Gastrocnemius medialis (tissue), 4 donors: Measurements from ENCODE around the gene PTPRT. TPM values are rescaled to one million over a fixed set of nuclear protein-coding genes. Genes with fewer than 3 reads are reported as not detected.
A peak's percentile ranks its signal among the peaks of the same experiment; 100 is the strongest.

Source experiments
- ATAC-seq, 2 donors: fragments of 150-250 bp; one replicate each; pipeline ENCODE4 v1.9.1; 2016
- DNase-seq, 2 donors: peaks; one replicate each; pipeline ENCODE4 v3.0.0-alpha.2; 2019
- H3K27ac ChIP-seq, 4 donors: fragments of 200-600 bp; sonication (generic); 1 replicate in 1 of 4; 2 replicates in 3 of 4; pipeline ENCODE4 v1.5.1; 2016 to 2018; ENCODE audit warnings: mild to moderate bottlenecking in 2 of 4, moderate library complexity in 1 of 4
- H3K27me3 ChIP-seq, 3 donors: fragments of 200-600 bp; sonication (generic) in 2 of 3; 1 replicate in 1 of 3; 2 replicates in 2 of 3; pipeline versions ENCODE4 v1.5.1 to v1.6.0; 2016 to 2019; ENCODE audit warnings: mild to moderate bottlenecking in 1 of 3, moderate library complexity in 1 of 3
- H3K36me3 ChIP-seq, 2 donors: fragments of 200-600 bp; sonication (generic) in 1 of 2; one replicate each; pipeline ENCODE4 v1.5.1; 2017 to 2018
- H3K4me1 ChIP-seq, 2 donors: fragments of 200-600 bp; sonication (generic) in 1 of 2; one replicate each; pipeline ENCODE4 v1.5.1; 2016 to 2017; ENCODE audit warnings: mild to moderate bottlenecking in 2 of 2
- H3K4me3 ChIP-seq, 4 donors: fragments of 200-600 bp; sonication (generic) in 3 of 4; 1 replicate in 1 of 4; 2 replicates in 3 of 4; pipeline ENCODE4 v1.5.1; 2016 to 2019; ENCODE audit warnings: mild to moderate bottlenecking in 2 of 4
- H3K9me3 ChIP-seq, 3 donors: fragments of 200-600 bp; sonication (generic) in 2 of 3; 1 replicate in 1 of 3; 2 replicates in 2 of 3; pipeline ENCODE4 v1.5.1; 2016 to 2019
- POLR2A ChIP-seq, 2 donors: fragments of 450-650 bp; IDR thresholded peaks; one replicate each; pipeline ENCODE4 v1.6.1; 2017; ENCODE audit warnings: antibody characterized with exemption in 2 of 2, mild to moderate bottlenecking in 2 of 2, moderate library complexity in 2 of 2
- in situ Hi-C, 4 donors: fragments of 200-750 bp; cut with MboI; loops; one replicate each; pipeline versions ENCODE4 v1.15.0 to v1.8.0; 2017; ENCODE audit warnings: low sequenced_read_pairs in 4 of 4
- intact Hi-C: fragments of 100-400 bp; cut with DNase I; formaldehyde crosslinking; loops from one replicate; pipeline ENCODE4 v1.15.1; 2023; ENCODE audit warnings: low total_unique reads
- total RNA-seq, 4 donors: library from RNA; depleted of rRNA; stranded (reverse); fragments of >200 nt; gene quantifications; one replicate each; pipeline versions ENCODE4 v1.1.0 to v1.2.3, GENCODE V29; 2016
- TF ChIP-seq, protein P1 (sequence below), 5 experiments: fragments of 450-650 bp in 3 of 5; fragments of 200-600 bp in 2 of 5; sonication (generic) in 2 of 5; IDR thresholded peaks in 4 of 5; conservative IDR thresholded peaks in 1 of 5; 1 replicate in 4 of 5; 2 replicates in 1 of 5; pipeline ENCODE4 v1.5.1; 2016 to 2019; ENCODE audit warnings: antibody characterized with exemption in 5 of 5, mild to moderate bottlenecking in 3 of 5, moderate library complexity in 3 of 5

PTPRT gene
- total RNA-seq, 4 donors from 2014 or later: not detected

DNA sequence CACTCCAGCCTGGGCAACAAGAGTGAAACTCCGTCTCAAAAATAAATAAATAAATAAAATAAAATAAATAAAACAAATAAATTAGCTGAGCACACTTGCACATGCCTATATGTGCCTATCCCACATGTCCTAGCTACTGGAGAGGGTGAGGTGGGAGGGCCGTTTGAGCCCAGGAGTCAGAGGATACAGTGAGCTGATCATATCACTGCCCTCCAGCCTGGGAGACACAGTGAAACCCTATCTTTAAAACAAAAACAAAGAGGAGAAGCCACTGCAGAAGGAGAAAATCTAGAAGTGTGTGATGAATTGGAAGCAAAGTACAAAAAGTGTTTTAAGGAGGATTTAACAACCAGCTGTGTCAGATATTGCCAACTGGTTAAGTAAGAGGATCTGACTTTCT, 728.4 kb downstream of the PTPRT start:
- no peak overlapping the region for H3K4me3 ChIP-seq
- ATAC-seq (no peak), DNase-seq (no peak)
- TF ChIP-seq POLR2A (IDR thresholded peaks at IDR 0.05): no peak
- TF ChIP-seq, protein P1, sequence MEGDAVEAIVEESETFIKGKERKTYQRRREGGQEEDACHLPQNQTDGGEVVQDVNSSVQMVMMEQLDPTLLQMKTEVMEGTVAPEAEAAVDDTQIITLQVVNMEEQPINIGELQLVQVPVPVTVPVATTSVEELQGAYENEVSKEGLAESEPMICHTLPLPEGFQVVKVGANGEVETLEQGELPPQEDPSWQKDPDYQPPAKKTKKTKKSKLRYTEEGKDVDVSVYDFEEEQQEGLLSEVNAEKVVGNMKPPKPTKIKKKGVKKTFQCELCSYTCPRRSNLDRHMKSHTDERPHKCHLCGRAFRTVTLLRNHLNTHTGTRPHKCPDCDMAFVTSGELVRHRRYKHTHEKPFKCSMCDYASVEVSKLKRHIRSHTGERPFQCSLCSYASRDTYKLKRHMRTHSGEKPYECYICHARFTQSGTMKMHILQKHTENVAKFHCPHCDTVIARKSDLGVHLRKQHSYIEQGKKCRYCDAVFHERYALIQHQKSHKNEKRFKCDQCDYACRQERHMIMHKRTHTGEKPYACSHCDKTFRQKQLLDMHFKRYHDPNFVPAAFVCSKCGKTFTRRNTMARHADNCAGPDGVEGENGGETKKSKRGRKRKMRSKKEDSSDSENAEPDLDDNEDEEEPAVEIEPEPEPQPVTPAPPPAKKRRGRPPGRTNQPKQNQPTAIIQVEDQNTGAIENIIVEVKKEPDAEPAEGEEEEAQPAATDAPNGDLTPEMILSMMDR (IDR thresholded peaks at IDR 0.05 in 4 of 5, conservative IDR thresholded peaks at IDR 0.05 in 1 of 5): no peak
- no peaks in the 10 kb centered on the region for H3K36me3 ChIP-seq
- H3K9me3 ChIP-seq: no peaks in the 10 kb centered on the region
- no peaks in the 10 kb centered on the region for H3K4me1 ChIP-seq
- intact Hi-C loops: no loop called here
- in situ Hi-C loops: no loop called here
- H3K27ac ChIP-seq: no peak overlapping the region
- no peaks in the 10 kb centered on the region for H3K27me3 ChIP-seq

DNA sequence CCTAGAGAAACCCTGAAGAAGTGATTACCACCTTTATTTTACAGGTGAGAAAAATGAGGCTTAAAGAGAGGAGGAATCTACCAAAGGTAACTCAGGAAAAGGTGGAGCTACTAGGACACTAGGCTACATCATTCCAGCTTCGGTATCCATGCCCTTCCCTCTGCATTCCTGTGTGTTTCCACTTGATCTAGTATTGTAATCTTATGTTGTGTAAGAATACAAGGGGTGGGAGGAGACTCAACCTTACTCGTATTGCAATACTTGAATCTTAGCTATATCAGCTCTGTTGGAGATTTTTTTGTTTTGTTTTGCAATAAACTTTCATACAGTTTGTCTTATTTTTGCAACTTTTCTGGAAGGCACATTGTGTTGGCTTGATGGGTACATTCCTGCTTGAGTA, 742.4 kb downstream of the PTPRT start:
- Histone ChIP-seq H3K27ac (no peak overlapping the region), H3K9me3 (no peaks in the 10 kb centered on the region), H3K36me3 (no peaks in the 10 kb centered on the region), H3K27me3 (no peaks in the 10 kb centered on the region), H3K4me3 (no peak overlapping the region), H3K4me1 (no peaks in the 10 kb centered on the region)
- intact Hi-C loops: no loop called here
- in situ Hi-C loops: no loop called here
- DNase-seq (no peak), ATAC-seq (no peak)
- TF ChIP-seq POLR2A (IDR thresholded peaks at IDR 0.05): no peak
- TF ChIP-seq, protein P1 (IDR thresholded peaks at IDR 0.05 in 4 of 5, conservative IDR thresholded peaks at IDR 0.05 in 1 of 5): no peak

DNA sequence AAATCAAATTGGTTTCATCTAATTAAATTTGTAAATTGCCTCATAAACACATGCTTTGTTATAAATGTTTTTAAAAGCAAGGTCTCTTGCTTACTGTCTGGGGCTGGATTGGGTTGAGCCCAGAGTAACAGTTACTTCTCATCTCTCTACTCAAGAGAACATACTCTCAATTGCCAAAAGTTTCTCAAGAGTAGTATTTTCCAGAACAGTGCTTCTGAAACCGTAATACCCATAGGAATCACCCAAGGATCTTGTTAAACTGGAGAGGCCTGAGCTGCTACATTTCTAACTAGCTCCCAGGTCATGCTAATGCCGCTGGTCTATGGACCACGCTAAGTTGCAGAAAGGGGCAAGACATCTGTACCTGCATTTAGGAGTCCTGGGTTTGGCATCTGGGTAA, 744.9 kb downstream of the PTPRT start:
- Histone ChIP-seq H3K4me3 (no peak overlapping the region), H3K9me3 (no peaks in the 10 kb centered on the region), H3K36me3 (no peaks in the 10 kb centered on the region), H3K4me1 (no peaks in the 10 kb centered on the region), H3K27me3 (no peaks in the 10 kb centered on the region), H3K27ac (no peak overlapping the region)
- in situ Hi-C loops: no loop called here
- intact Hi-C loops: no loop called here
- TF ChIP-seq POLR2A (IDR thresholded peaks at IDR 0.05): no peak
- TF ChIP-seq, protein P1 (IDR thresholded peaks at IDR 0.05 in 4 of 5, conservative IDR thresholded peaks at IDR 0.05 in 1 of 5): no peak
- ATAC-seq (peak; percentile 41 to 46), DNase-seq (no peak)

DNA sequence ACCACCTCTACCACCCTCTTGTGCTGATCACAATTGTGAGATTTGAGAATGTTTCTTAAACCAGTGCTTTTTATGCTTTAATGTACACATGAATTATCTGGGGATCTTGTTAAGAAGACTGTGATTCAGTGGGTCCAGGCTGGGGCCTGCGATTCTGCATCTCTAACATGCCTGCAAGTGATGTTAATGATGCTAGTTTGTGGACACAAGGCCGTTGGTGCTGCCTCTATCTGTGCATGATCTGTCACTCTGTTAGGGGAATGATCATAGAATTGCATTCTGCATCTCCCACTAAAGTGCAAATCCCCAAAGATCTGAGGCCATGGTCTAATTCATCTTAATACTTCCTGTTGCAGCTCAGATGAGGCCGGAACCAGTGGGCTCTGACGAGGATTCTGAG, 746.5 kb downstream of the PTPRT start:
- Histone ChIP-seq H3K4me1 (no peaks in the 10 kb centered on the region), H3K27ac (no peak overlapping the region), H3K36me3 (no peaks in the 10 kb centered on the region), H3K9me3 (no peaks in the 10 kb centered on the region), H3K27me3 (no peaks in the 10 kb centered on the region), H3K4me3 (no peak overlapping the region)
- DNase-seq (no peak), ATAC-seq (no peak)
- in situ Hi-C loops (no loop called here), intact Hi-C loops (no loop called here)
- no peak for TF ChIP-seq POLR2A (IDR thresholded peaks at IDR 0.05)
- TF ChIP-seq, protein P1 (IDR thresholded peaks at IDR 0.05 in 4 of 5, conservative IDR thresholded peaks at IDR 0.05 in 1 of 5): no peak

DNA sequence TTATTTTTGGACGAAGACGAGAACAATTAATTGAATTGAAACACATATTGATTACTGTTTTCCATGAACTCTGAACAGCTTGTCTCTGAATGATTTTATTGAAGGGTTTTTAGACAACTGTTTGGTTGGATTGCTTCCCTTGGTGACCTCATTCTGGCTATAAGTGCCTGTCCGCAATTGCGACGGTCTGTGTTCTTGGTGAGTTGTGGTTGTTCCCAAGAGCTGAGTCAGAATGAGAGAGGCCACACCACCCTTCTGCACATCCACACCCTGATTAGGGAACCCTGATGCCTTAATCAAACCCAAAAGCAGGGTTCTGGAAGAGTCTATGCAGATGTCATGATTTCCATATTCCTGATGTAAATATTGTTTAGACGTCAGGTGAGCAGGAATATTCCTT, 747.0 kb downstream of the PTPRT start:
- in situ Hi-C loops (no loop called here), intact Hi-C loops (no loop called here)
- H3K27ac ChIP-seq: peak overlapping the region in 1 of 4 donors; percentile 14
- no peak overlapping the region for H3K4me3 ChIP-seq
- no peaks in the 10 kb centered on the region for H3K9me3 ChIP-seq
- ATAC-seq (peak in 1 of 2 donors; percentile 66), DNase-seq (no peak)
- no peaks in the 10 kb centered on the region for H3K36me3 ChIP-seq
- H3K4me1 ChIP-seq: no peaks in the 10 kb centered on the region
- no peak for TF ChIP-seq POLR2A (IDR thresholded peaks at IDR 0.05)
- TF ChIP-seq, protein P1 (IDR thresholded peaks at IDR 0.05 in 4 of 5, conservative IDR thresholded peaks at IDR 0.05 in 1 of 5): no peak
- no peaks in the 10 kb centered on the region for H3K27me3 ChIP-seq
